ENCODE data around the gene DDX41. TPM values are rescaled to one million over a fixed set of nuclear protein-coding genes. Genes with fewer than 3 reads are reported as not detected.

The DDX41 gene
- polyA plus RNA-seq, 3 donors: 44.9 to 178 (median 70.3) TPM

DNA sequence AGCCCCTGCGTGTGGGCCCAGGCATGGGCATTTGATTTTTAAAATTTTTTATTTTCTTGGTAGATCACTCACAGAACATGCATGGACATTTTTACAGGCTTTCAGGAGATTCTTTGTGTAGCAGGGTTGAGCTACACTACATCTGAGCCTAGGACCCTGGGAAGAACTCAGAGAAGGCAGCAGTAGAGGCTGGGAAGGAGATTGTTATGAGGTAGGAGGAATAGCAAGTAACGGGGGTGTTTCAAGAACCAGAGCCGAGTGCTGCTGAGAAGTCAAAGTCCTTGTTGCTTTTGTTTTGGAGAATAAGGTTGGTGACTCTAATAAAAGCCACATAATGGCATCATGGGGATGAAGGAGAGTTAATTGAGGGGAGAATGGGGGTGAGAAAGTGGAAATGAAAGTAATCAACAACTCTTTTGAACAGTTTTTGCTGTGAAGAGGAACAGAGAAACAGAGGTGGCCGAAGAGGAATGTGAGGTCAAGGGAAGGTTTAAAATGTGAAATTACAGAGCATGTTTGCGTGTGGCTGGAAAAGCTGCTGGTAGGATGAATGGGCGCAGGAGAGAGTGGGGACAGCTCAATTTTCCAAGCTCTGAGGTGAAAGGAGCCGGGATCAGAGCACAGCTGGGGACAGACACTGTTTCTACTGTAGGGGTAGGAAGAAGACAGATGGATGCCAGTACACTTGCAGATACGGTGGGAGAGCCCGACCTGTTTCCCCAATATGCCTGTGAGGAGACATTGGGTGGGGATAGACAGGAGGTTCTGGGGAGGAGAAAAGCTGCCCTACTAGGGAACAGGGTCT is 14.7 kb downstream of the DDX41 start:
- Histone ChIP-seq H3K36me3 (replicated peaks in 1 of 2; ENCODE audit: control insufficient read depth in 1 of 2, insufficient read depth in 2 of 2, low read length in 2 of 2) (peaks cover 32 to 37% of the 10 kb centered on the region in 2 donors), H3K27ac (ENCODE audit: low read depth in 1 of 2, low read length in 2 of 2) (peak overlapping the region; percentile 36 to 60), H4K20me1 (ENCODE audit: insufficient read depth, low read length) (peaks cover 68% of the 10 kb centered on the region), H3K27me3 (ENCODE audit: control insufficient read depth in 2 of 2, insufficient read depth in 2 of 2, low read length in 2 of 2) (peaks cover 0 to 17% of the 10 kb centered on the region in 2 donors), H3K9ac (ENCODE audit: insufficient read depth, low read length, poor library complexity, severe bottlenecking) (no peak overlapping the region), H3K4me2 (replicated peaks; ENCODE audit: extremely low read depth, low read length, poor library complexity, severe bottlenecking) (peak overlapping the region; percentile 7), H3K9me3 (replicated peaks in 1 of 2; ENCODE audit: control insufficient read depth in 1 of 2, insufficient read depth in 1 of 2, low read length in 2 of 2) (no peaks in the 10 kb centered on the region), H3K4me1 (ENCODE audit: control insufficient read depth in 1 of 2, insufficient read depth in 2 of 2, low read length in 2 of 2) (peaks cover 66 to 75% of the 10 kb centered on the region in 2 donors), H3K4me3 (replicated peaks in 1 of 3; ENCODE audit: low read depth in 2 of 3, low read length in 3 of 3) (peak overlapping the region in 1 of 3 experiments; percentile 5), H3K79me2 (ENCODE audit: insufficient read depth, low read length) (peaks cover 29% of the 10 kb centered on the region), H2AFZ (ENCODE audit: insufficient read depth, low read depth, low read length, poor library complexity, severe bottlenecking) (no peak overlapping the region)
- Mint-ChIP-seq H3K4me3 (peak overlapping the region in 1 of 2 donors; percentile 37), H3K4me1 (peaks cover 64% of the 10 kb centered on the region), H3K27me3 (ENCODE audit: low read depth in 3 of 3) (peaks cover 19 to 30% (median 21%) of the 10 kb centered on the region in 3 donors), H3K9me3 (peaks cover 0 to 3% (median 0%) of the 10 kb centered on the region in 7 donors), H3K36me3 (peaks cover 34 to 50% of the 10 kb centered on the region in 2 donors), H3K27ac (peak overlapping the region; percentile 46 to 90 (median 69))
- TF ChIP-seq, protein P1, sequence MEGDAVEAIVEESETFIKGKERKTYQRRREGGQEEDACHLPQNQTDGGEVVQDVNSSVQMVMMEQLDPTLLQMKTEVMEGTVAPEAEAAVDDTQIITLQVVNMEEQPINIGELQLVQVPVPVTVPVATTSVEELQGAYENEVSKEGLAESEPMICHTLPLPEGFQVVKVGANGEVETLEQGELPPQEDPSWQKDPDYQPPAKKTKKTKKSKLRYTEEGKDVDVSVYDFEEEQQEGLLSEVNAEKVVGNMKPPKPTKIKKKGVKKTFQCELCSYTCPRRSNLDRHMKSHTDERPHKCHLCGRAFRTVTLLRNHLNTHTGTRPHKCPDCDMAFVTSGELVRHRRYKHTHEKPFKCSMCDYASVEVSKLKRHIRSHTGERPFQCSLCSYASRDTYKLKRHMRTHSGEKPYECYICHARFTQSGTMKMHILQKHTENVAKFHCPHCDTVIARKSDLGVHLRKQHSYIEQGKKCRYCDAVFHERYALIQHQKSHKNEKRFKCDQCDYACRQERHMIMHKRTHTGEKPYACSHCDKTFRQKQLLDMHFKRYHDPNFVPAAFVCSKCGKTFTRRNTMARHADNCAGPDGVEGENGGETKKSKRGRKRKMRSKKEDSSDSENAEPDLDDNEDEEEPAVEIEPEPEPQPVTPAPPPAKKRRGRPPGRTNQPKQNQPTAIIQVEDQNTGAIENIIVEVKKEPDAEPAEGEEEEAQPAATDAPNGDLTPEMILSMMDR (IDR thresholded peaks at IDR 0.05): no peak
- 28% methylated on average over 8 of the region's 9 CpGs for WGBS (ENCODE audit: insufficient coverage)
- intact Hi-C loops (cut with micrococcal nuclease): loop anchor here (2.0 to 10.0 kb wide), 3 partner anchors 110 to 187 kb away; partner anchors contain the start of gene MXD3 (in 1 of the 2)
- DNase-seq: peak in 1 of 3 donors; percentile 28

DNA sequence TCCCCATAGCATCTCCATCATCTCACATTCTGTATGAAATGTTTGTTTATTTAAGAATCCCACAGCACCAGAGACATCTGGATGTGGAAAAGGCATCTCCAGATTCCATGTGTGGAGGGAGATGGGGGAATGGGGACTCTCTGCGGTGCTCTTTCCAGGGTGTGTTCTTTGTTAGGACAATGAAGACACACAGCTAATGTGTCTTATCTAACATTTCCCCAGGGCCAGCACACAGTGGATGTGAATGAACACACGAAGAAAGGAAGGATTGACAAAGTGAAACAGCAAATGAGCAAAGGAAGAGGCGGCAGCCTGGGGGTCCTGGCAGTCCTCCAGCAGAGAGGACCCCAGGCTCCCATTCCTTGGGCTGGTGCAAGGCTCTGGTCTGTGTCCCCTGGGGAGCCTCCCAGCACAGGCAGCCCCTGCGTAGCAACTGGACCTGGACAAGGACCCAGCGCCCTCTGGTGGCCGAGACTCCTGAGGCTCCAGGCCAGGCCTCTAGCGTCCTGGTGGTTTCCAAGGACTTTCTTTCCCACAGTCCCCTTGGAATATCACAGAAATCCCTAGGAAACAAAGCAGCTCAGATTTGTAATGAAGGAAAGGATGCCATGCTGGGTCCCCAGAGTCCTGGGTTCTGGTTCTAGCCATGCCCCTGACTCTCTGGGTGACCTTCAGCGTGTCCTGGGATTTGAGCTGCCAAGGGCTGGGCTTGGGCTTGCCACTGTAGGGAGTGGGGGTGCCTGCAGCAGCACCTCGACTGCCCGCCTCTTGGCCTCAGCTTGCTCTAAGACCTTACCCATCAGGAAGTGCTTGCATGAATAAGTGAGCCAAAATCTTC is 15.9 kb downstream of the DDX41 start:
- no peak overlapping the region for H3K27ac ChIP-seq (ENCODE audit: low read depth in 1 of 2, low read length in 2 of 2)
- no peak overlapping the region for H3K4me2 ChIP-seq (replicated peaks; ENCODE audit: extremely low read depth, low read length, poor library complexity, severe bottlenecking)
- peaks cover 27% of the 10 kb centered on the region for H3K79me2 ChIP-seq (ENCODE audit: insufficient read depth, low read length)
- H3K9me3 Mint-ChIP-seq: peaks cover 0 to 3% (median 0%) of the 10 kb centered on the region in 7 donors
- no peaks in the 10 kb centered on the region for H3K9me3 ChIP-seq (replicated peaks in 1 of 2; ENCODE audit: control insufficient read depth in 1 of 2, insufficient read depth in 1 of 2, low read length in 2 of 2)
- no peak overlapping the region for H3K9ac ChIP-seq (ENCODE audit: insufficient read depth, low read length, poor library complexity, severe bottlenecking)
- H3K4me1 Mint-ChIP-seq: peaks cover 67% of the 10 kb centered on the region
- H3K4me1 ChIP-seq (ENCODE audit: control insufficient read depth in 1 of 2, insufficient read depth in 2 of 2, low read length in 2 of 2): peaks cover 70 to 78% of the 10 kb centered on the region in 2 donors
- peaks cover 32% of the 10 kb centered on the region in 2 donors for H3K36me3 ChIP-seq (replicated peaks in 1 of 2; ENCODE audit: control insufficient read depth in 1 of 2, insufficient read depth in 2 of 2, low read length in 2 of 2)
- H3K4me3 ChIP-seq (replicated peaks in 1 of 3; ENCODE audit: low read depth in 2 of 3, low read length in 3 of 3): no peak overlapping the region
- peak overlapping the region in 1 of 2 donors; percentile 63 for H3K4me3 Mint-ChIP-seq
- H3K27ac Mint-ChIP-seq: peak overlapping the region in 6 of 7 donors; percentile 7 to 71 (median 46)
- H4K20me1 ChIP-seq (ENCODE audit: insufficient read depth, low read length): peaks cover 62% of the 10 kb centered on the region
- TF ChIP-seq, protein P1 (IDR thresholded peaks at IDR 0.05): peak; percentile 97
- peak; percentile 77 to 89 (median 84) for DNase-seq
- peaks cover 19 to 30% (median 21%) of the 10 kb centered on the region in 3 donors for H3K27me3 Mint-ChIP-seq (ENCODE audit: low read depth in 3 of 3)
- H3K27me3 ChIP-seq (ENCODE audit: control insufficient read depth in 2 of 2, insufficient read depth in 2 of 2, low read length in 2 of 2): peaks cover 0 to 17% of the 10 kb centered on the region in 2 donors
- 17% methylated on average over 7 of the region's 10 CpGs for WGBS (ENCODE audit: insufficient coverage)
- intact Hi-C loops (cut with micrococcal nuclease): loop anchor here (5.0 to 10.0 kb wide), 2 partner anchors 109 to 186 kb away; partner anchors contain the start of gene MXD3 (in 1 of the 2)
- no peak overlapping the region for H2AFZ ChIP-seq (ENCODE audit: insufficient read depth, low read depth, low read length, poor library complexity, severe bottlenecking)
- peaks cover 31 to 41% of the 10 kb centered on the region in 2 donors for H3K36me3 Mint-ChIP-seq

All from CD14-positive monocyte (primary cell).